HEK293 (cell line): ENCODE measurements around the gene ABR.

Source experiments
- BCL11B ChIP-seq: fragments of 450-650 bp; formaldehyde crosslinking; IDR thresholded peaks from 2 replicates; pipeline ENCODE4 v1.5.1; 2016; ENCODE audit warnings: low read depth, missing biosample characterization, missing genetic modification characterization
- CTCF ChIP-seq: fragments of 450-650 bp; formaldehyde crosslinking; IDR thresholded peaks from 2 replicates; pipeline ENCODE4 v1.5.1; 2016; ENCODE audit warnings: missing biosample characterization, missing genetic modification characterization
- EGR2 ChIP-seq: fragments of 450-650 bp; formaldehyde crosslinking; IDR thresholded peaks from 2 replicates; pipeline ENCODE4 v1.5.1; 2016; ENCODE audit warnings: low read depth, missing biosample characterization, missing genetic modification characterization
- RBAK ChIP-seq: fragments of 450-650 bp; formaldehyde crosslinking; IDR thresholded peaks from 2 replicates; pipeline ENCODE4 v1.5.1; 2016; ENCODE audit warnings: missing biosample characterization, missing genetic modification characterization
- TCF7L2 ChIP-seq: IDR thresholded peaks from 2 replicates; pipeline ENCODE4 v1.6.1; 2011; ENCODE audit warnings: low read depth, mild to moderate bottlenecking, inconsistent platforms, low read length, moderate library complexity, borderline replicate concordance
- ZBTB26 ChIP-seq: fragments of 450-650 bp; formaldehyde crosslinking; optimal IDR thresholded peaks from 2 replicates; pipeline ENCODE3; 2016; ENCODE audit warnings: missing biosample characterization, mild to moderate bottlenecking, missing genetic modification characterization
- ZBTB7A ChIP-seq: fragments of 450-650 bp; formaldehyde crosslinking; IDR thresholded peaks from 2 replicates; pipeline ENCODE4 v1.5.1; 2016; ENCODE audit warnings: low read depth, missing biosample characterization, missing genetic modification characterization
- ZNF133 ChIP-seq: fragments of 450-650 bp; formaldehyde crosslinking; IDR thresholded peaks from 2 replicates; pipeline ENCODE4 v1.5.1; 2016; ENCODE audit warnings: missing biosample characterization, missing genetic modification characterization
- ZNF169 ChIP-seq: fragments of 450-650 bp; formaldehyde crosslinking; IDR thresholded peaks from 2 replicates; pipeline ENCODE4 v1.5.1; 2016; ENCODE audit warnings: missing biosample characterization, missing genetic modification characterization
- ZNF274 ChIP-seq, 2 experiments: fragments of 200-500 bp in 1 of 2; fragments of 450-650 bp in 1 of 2; sonication (Bioruptor generic) in 1 of 2; formaldehyde crosslinking in 1 of 2; IDR thresholded peaks; 2 replicates each; pipeline versions ENCODE4 v1.5.1 to v1.6.1; 2014 to 2016; ENCODE audit warnings: borderline replicate concordance in 1 of 2, inconsistent platforms in 1 of 2, low read length in 1 of 2, missing biosample characterization in 1 of 2, missing genetic modification characterization in 1 of 2
- ZNF362 ChIP-seq: fragments of 450-650 bp; formaldehyde crosslinking; IDR thresholded peaks from 2 replicates; pipeline ENCODE4 v1.5.1; 2016; ENCODE audit warnings: missing biosample characterization, missing genetic modification characterization
- TF ChIP-seq, protein P1 (sequence below): fragments of 450-650 bp; formaldehyde crosslinking; IDR thresholded peaks from 2 replicates; pipeline ENCODE4 v1.5.1; 2017; ENCODE audit warnings: missing biosample characterization, missing genetic modification characterization
- TF ChIP-seq, protein P2 (sequence below): fragments of 450-650 bp; formaldehyde crosslinking; IDR thresholded peaks from 2 replicates; pipeline ENCODE4 v1.5.1; 2016; ENCODE audit warnings: missing biosample characterization, missing genetic modification characterization
- TF ChIP-seq, protein P3 (sequence below): fragments of 450-650 bp; formaldehyde crosslinking; IDR thresholded peaks from 2 replicates; pipeline ENCODE4 v1.5.1; 2016; ENCODE audit warnings: missing biosample characterization, missing genetic modification characterization

DNA sequence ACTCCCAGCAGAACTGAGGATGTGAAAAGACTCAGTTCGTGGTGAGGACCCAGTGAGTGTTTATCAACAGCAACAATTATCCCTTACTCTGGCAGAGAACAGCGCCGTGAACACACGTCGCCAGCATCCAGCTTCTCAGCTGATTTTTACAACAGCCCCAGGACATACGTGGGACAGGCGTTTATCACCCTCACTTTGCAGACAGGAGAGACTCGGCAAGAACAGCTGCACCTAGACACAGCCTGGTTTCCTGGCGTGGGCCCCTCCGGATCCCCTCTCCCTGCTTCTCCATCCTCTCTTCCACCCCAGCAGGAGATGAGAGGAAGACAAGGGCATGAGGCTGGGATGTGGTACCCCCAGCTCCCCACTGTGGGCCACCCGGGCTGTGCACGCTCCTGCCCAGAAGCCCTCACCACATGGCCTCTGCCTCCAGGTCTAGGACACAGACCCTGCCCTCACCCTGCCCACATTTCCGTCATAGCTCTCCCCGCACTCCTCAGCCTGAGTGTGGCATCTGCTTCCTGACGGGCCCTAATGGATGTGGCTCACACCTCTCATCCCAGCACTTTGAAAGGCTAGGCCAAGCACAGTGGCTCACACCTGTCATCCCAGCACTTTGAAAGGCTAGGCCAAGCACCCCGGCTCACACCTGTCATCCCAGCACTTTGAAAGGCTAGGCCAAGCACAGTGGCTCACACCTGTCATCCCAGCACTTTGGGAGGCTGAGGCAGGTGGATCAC is 17.5 kb downstream of the ABR start:
- TF ChIP-seq ZBTB7A (no peak), CTCF (no peak), ZBTB26 (tag by site-specific recombination) (no peak), ZNF133 (tag by site-specific recombination) (no peak), ZNF362 (tag by site-specific recombination) (no peak), BCL11B (tag by site-specific recombination) (no peak), ZNF274 (IDR thresholded peaks at IDR 0.05; ENCODE audit: low read length) (no peak), ZNF274 (tag by site-specific recombination; IDR thresholded peaks at IDR 0.05; ENCODE audit: borderline replicate concordance) (no peak), RBAK (no peak), ZNF169 (tag by site-specific recombination) (no peak), EGR2 (tag by site-specific recombination) (no peak), TCF7L2 (no peak)
- TF ChIP-seq, protein P1, sequence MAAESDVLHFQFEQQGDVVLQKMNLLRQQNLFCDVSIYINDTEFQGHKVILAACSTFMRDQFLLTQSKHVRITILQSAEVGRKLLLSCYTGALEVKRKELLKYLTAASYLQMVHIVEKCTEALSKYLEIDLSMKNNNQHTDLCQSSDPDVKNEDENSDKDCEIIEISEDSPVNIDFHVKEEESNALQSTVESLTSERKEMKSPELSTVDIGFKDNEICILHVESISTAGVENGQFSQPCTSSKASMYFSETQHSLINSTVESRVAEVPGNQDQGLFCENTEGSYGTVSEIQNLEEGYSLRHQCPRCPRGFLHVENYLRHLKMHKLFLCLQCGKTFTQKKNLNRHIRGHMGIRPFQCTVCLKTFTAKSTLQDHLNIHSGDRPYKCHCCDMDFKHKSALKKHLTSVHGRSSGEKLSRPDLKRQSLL (tag by site-specific recombination) = no peak
- TF ChIP-seq, protein P2, sequence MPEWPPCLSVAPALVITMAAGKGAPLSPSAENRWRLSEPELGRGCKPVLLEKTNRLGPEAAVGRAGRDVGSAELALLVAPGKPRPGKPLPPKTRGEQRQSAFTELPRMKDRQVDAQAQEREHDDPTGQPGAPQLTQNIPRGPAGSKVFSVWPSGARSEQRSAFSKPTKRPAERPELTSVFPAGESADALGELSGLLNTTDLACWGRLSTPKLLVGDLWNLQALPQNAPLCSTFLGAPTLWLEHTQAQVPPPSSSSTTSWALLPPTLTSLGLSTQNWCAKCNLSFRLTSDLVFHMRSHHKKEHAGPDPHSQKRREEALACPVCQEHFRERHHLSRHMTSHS (tag by site-specific recombination) = no peak
- TF ChIP-seq, protein P3, sequence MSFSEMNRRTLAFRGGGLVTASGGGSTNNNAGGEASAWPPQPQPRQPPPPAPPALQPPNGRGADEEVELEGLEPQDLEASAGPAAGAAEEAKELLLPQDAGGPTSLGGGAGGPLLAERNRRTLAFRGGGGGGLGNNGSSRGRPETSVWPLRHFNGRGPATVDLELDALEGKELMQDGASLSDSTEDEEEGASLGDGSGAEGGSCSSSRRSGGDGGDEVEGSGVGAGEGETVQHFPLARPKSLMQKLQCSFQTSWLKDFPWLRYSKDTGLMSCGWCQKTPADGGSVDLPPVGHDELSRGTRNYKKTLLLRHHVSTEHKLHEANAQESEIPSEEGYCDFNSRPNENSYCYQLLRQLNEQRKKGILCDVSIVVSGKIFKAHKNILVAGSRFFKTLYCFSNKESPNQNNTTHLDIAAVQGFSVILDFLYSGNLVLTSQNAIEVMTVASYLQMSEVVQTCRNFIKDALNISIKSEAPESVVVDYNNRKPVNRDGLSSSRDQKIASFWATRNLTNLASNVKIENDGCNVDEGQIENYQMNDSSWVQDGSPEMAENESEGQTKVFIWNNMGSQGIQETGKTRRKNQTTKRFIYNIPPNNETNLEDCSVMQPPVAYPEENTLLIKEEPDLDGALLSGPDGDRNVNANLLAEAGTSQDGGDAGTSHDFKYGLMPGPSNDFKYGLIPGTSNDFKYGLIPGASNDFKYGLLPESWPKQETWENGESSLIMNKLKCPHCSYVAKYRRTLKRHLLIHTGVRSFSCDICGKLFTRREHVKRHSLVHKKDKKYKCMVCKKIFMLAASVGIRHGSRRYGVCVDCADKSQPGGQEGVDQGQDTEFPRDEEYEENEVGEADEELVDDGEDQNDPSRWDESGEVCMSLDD = no peak
